Activated naive CD4-positive, alpha-beta T cell treated with anti-CD3 and anti-CD28 coated beads, Interleukin-2, amount 10 ng/mL, durations not matched to agents 7 days and 5 days (primary cell): ENCODE data around the gene CDYL2.
A peak's percentile ranks its signal among the peaks of the same experiment; 100 is the strongest.

Experiments used
- CTCF ChIA-PET: fragments of 350-600 bp; sonication (Branson Sonifier 250); formaldehyde crosslinking; loops from one replicate; lab custom pipeline; 2021; ENCODE audit warnings: antibody characterized with exemption; lab: Charles Lee
- DNase-seq: peaks from one replicate; pipeline ENCODE4 v3.0.0-alpha.2; 2020
- H3K27ac Mint-ChIP-seq: one replicate; pipeline ENCODE4 v1.8.0; 2021; ENCODE audit warnings: mild to moderate bottlenecking, moderate library complexity, mixed read lengths
- H3K27me3 Mint-ChIP-seq: one replicate; pipeline ENCODE4 v1.8.0; 2021; ENCODE audit warnings: mild to moderate bottlenecking, mixed read lengths
- H3K36me3 Mint-ChIP-seq: one replicate; pipeline ENCODE4 v1.8.0; 2021; ENCODE audit warnings: mixed read lengths
- H3K4me1 Mint-ChIP-seq: one replicate; pipeline ENCODE4 v1.8.0; 2021; ENCODE audit warnings: mixed read lengths
- H3K4me3 Mint-ChIP-seq: one replicate; pipeline ENCODE4 v1.8.0; 2021; ENCODE audit warnings: mild to moderate bottlenecking, moderate library complexity, mixed read lengths
- H3K9me3 Mint-ChIP-seq: one replicate; pipeline ENCODE4 v1.8.0; 2021; ENCODE audit warnings: mixed read lengths

Gene CDYL2

DNA sequence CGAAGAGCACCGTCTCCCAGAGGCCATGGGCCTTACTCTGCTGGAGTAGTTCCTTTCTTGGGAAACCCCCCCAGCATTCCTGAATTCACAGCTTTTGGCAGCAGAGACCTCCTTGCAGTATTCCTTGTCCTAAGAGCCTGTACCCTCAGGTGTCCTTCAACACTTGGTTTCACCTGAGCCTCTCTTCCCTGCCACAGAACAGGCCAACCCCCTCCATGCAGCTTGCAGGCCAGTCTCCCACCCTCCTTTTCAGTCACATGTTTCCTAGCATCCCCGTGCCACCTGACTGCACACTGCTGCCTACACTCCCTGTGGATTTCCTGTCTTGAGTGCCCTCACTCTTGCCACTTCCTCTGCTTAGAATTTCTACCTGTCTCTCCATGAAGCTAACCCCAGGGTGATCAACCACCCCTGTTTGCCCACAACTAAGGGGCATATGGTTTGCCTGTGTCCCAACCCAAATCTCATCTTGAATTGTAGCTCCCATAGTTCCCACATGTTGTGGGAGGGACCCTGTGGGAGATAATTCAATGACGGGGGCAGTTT, 198.1 kb downstream of the CDYL2 start:
- DNase-seq = no peak
- Mint-ChIP-seq H3K4me1 (peaks cover 17% of the 10 kb centered on the region), H3K36me3 (peaks cover 64% of the 10 kb centered on the region), H3K9me3 (peaks cover 12% of the 10 kb centered on the region), H3K27me3 (no peaks in the 10 kb centered on the region), H3K27ac (peak overlapping the region; percentile 10), H3K4me3 (no peak overlapping the region)
- CTCF ChIA-PET = interaction anchor here (1.1 kb wide), 1 partner anchor 80 kb away, joined by 3 read pairs; no protein-coding TSS in a partner anchor

DNA sequence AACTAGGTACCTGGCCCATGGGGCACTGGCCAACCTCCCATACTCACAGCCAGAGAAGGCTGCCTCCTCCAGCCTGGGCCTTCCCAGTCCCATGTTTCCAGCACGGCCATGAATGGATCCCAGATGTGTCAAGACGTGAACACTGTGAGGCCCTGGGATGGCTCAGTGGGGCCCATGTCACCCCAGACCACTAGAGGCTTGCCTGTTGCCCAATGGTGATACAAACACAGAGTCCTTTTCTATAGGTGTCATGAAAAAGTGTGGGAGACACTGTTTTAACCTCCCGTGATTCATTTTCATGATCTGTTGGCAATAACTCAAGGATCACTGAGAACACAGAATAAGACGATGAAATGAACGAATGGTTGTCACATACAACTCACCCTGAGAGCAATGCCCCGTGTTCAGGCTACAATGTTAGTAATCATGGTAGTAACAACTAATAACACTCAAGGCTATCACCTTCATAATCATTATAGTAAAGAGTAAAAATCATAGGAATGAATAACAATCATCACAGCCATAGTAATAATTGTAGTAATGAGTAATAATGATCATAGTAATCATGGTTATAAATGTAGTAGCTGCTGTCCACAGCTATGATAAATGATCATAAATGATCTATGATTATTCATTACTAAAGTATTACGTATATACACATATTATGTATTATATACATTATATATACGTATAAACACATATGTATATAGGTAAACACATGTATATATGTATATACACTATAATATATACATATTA, 199.6 kb downstream of the CDYL2 start:
- H3K36me3 Mint-ChIP-seq = peaks cover 56% of the 10 kb centered on the region
- no peak overlapping the region for H3K27ac Mint-ChIP-seq
- no peaks in the 10 kb centered on the region for H3K27me3 Mint-ChIP-seq
- CTCF ChIA-PET = no interaction called here
- peaks cover 12% of the 10 kb centered on the region for H3K9me3 Mint-ChIP-seq
- H3K4me3 Mint-ChIP-seq = no peak overlapping the region
- DNase-seq = no peak
- peaks cover 17% of the 10 kb centered on the region for H3K4me1 Mint-ChIP-seq

DNA sequence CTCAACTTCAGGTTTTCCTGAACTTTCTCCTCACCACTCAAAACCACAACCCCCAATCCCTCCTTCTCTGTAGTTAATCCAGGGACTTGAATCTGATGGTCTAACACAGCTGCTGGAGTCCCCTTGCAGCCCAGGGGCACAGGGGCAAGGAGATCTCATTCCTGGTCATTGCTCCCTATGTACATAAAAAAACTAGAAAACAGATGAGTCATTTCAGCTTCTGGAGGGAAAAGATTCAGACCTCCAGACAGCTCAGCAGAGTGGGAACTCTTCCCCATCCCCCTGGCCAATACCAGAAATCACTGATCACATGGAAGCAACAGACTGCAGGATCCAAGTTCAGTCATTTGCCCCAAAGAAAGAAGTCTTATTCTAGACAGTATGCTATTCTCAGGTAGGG, 201.5 kb downstream of the CDYL2 start:
- Mint-ChIP-seq H3K27ac (no peak overlapping the region), H3K27me3 (no peaks in the 10 kb centered on the region), H3K4me1 (peaks cover 17% of the 10 kb centered on the region), H3K4me3 (no peak overlapping the region), H3K9me3 (peaks cover 12% of the 10 kb centered on the region), H3K36me3 (peaks cover 48% of the 10 kb centered on the region)
- DNase-seq = no peak
- CTCF ChIA-PET = no interaction called here

DNA sequence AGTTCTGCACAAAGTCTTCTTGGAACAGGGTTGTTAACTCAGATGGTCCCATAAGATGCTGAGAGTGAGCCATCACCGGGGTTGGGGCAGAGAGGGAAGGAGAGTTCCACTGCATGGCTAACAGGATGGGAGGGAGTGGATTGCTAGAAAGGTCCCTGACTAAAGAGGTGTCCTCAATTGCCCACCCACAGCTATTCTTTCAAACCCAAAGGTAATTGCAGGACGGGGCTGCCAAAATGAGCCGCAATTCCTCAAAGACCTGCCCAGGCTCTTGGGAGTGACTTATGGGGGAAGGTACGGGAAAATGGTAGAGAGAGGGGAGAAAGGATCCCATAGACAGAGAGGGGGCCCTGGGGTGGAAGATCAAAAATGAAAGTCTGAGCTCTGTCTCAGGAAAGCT, 203.2 kb downstream of the CDYL2 start:
- peaks cover 10% of the 10 kb centered on the region for H3K9me3 Mint-ChIP-seq
- DNase-seq = no peak
- CTCF ChIA-PET = interaction anchor here (0.7 kb wide), 1 partner anchor 74 kb away, joined by 3 read pairs; no protein-coding TSS in a partner anchor
- no peaks in the 10 kb centered on the region for H3K27me3 Mint-ChIP-seq
- no peak overlapping the region for H3K4me3 Mint-ChIP-seq
- H3K4me1 Mint-ChIP-seq = peaks cover 6% of the 10 kb centered on the region
- H3K27ac Mint-ChIP-seq = no peak overlapping the region
- H3K36me3 Mint-ChIP-seq = peaks cover 39% of the 10 kb centered on the region

DNA sequence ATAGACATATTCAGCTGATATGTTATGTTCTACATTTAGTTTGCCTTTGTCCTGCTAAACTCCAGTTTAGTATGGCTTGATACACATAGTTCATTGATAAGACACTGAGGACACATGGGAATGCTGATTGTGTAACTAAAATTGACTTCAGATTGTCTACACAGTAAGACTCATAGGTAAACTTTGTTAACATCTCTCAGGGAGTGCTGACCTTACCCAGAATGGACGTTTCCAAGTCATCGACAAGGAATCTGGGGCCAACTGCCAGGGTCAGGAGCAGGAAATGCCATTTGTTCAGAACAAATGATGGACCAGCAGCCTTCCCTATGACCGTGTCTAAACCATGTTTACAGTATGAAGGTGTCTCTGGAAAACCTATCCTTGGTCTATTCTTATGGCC, 204.9 kb downstream of the CDYL2 start:
- peaks cover 15% of the 10 kb centered on the region for H3K9me3 Mint-ChIP-seq
- CTCF ChIA-PET = no interaction called here
- no peak for DNase-seq
- H3K4me3 Mint-ChIP-seq = no peak overlapping the region
- no peak overlapping the region for H3K27ac Mint-ChIP-seq
- H3K4me1 Mint-ChIP-seq = no peaks in the 10 kb centered on the region
- H3K27me3 Mint-ChIP-seq = peaks cover 7% of the 10 kb centered on the region
- H3K36me3 Mint-ChIP-seq = peaks cover 36% of the 10 kb centered on the region

DNA sequence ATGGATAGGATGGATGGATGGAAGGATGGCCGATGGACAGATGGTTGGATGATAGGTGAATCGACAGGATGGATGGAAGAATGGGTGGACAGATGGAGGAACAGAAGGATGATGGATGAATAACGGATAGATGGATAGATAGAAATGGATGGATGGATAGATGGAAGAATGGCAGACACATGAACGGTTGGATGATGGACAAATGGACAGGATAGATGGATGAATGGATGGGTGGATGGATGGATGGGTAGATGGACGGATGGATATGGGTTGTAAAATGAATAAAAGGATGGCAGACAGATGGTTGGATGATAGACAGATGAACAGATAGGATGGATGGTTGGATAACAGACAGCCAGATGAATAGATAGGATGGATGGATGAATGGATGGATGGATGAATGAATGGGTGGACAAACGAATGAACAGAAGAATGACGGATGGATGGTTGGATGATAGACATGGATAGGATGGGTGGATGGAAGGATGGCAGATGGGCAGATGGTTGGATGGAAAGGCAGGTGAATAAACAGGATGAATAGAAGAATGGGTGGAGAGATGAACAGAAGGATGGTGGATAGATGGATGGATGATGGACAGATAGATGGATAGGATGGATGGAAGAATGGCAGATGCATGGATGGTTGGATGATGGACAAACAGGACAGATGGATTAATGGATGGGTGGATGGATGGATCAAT, 207.7 kb downstream of the CDYL2 start:
- peaks cover 9% of the 10 kb centered on the region for H3K4me1 Mint-ChIP-seq
- peaks cover 19% of the 10 kb centered on the region for H3K27me3 Mint-ChIP-seq
- H3K4me3 Mint-ChIP-seq = no peak overlapping the region
- peaks cover 28% of the 10 kb centered on the region for H3K9me3 Mint-ChIP-seq
- H3K36me3 Mint-ChIP-seq = peaks cover 35% of the 10 kb centered on the region
- CTCF ChIA-PET = no interaction called here
- no peak for DNase-seq
- no peak overlapping the region for H3K27ac Mint-ChIP-seq

DNA sequence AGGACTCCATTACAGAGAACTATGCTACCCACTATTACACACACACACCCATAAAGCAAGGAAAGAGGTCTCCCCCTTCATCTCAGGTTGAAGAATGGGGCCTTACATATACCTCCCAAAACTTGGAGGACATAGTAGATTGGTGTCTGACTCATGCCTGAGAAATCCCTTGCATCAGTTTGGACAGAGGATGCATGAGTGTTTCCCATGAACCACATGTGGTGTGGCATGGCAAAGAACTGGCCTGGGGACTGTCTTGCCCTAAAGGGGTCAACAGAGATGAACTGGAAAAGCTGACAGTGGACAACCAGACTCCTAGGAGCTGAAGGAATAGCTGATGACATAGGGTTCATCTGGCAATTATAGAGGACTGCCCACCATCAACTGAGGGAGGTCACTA, 209.6 kb downstream of the CDYL2 start:
- Mint-ChIP-seq H3K27ac (no peak overlapping the region), H3K9me3 (peaks cover 28% of the 10 kb centered on the region), H3K36me3 (peaks cover 35% of the 10 kb centered on the region), H3K4me3 (no peak overlapping the region), H3K27me3 (peaks cover 23% of the 10 kb centered on the region), H3K4me1 (peaks cover 24% of the 10 kb centered on the region)
- CTCF ChIA-PET = no interaction called here
- no peak for DNase-seq

DNA sequence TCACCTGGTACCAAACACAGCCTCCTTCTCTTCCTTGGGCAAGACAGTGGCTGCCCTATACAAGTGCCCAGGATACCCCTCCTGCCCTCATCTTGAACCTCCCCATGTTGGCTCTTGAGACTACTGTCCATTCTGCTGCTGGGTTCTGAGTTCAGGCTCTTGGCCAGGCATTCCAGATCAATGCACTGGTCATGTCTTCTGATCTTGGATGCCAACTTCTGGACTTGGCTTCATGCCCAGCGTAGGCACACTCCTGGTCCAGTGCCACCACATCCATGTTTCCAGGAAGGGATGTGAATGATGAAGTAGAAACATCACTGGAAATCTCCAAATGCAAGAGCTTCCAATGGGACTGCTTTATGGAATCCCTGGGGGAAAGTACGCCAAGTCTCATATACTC, 212.1 kb downstream of the CDYL2 start:
- no peak overlapping the region for H3K4me3 Mint-ChIP-seq
- peaks cover 40% of the 10 kb centered on the region for H3K9me3 Mint-ChIP-seq
- no peak for DNase-seq
- H3K36me3 Mint-ChIP-seq = peaks cover 38% of the 10 kb centered on the region
- peaks cover 34% of the 10 kb centered on the region for H3K27me3 Mint-ChIP-seq
- H3K4me1 Mint-ChIP-seq = peaks cover 28% of the 10 kb centered on the region
- H3K27ac Mint-ChIP-seq = peak overlapping the region; percentile 58
- CTCF ChIA-PET = no interaction called here

DNA sequence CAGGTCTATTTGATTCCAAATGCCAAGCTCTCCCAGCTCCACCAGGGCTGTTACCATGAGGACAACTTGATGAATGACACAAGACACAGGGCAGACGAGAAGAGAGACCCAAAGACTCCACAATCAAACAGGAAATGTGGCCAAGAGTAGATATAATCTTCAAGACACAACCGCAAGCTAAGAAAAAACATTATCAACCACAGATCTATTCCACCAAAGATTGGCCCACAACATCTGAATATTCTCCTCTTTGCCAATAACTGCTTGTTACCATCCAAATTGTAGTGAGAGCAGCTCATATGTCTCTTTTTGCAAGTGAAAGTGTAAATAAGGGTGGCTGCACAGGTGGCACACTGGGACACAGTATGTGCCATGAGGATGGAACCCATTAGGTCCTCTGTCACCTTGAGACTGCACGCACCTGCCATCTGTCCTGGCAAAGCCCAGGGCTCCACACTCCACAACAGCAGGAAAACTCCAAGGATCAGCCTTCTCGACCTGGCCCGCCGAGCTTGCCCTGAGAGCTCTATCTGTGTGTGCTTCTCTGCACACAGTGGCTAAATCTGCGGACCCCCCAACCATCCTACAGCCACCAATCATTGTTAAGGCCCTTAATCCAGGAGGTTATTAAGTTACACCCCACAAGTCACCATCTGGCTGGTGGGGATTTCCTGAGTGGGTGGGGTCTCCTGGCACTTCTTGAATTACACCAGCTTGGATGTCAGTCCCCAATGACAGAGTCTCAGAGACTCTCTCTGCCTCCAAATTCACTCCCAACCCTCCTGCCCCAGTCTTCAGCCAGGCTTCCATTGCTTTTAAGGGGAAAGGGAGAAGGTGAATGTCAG, 213.1 kb downstream of the CDYL2 start:
- peak overlapping the region; percentile 51 for H3K4me3 Mint-ChIP-seq
- H3K27me3 Mint-ChIP-seq = peaks cover 42% of the 10 kb centered on the region
- DNase-seq = peak; percentile 60
- peaks cover 40% of the 10 kb centered on the region for H3K36me3 Mint-ChIP-seq
- H3K4me1 Mint-ChIP-seq = peaks cover 28% of the 10 kb centered on the region
- CTCF ChIA-PET = interaction anchor here (0.6 to 2.2 kb wide), 5 partner anchors 11 to 65 kb away, joined by 3 to 15 read pairs (median 3); no protein-coding TSS in a partner anchor
- peaks cover 42% of the 10 kb centered on the region for H3K9me3 Mint-ChIP-seq
- H3K27ac Mint-ChIP-seq = peak overlapping the region; percentile 88

DNA sequence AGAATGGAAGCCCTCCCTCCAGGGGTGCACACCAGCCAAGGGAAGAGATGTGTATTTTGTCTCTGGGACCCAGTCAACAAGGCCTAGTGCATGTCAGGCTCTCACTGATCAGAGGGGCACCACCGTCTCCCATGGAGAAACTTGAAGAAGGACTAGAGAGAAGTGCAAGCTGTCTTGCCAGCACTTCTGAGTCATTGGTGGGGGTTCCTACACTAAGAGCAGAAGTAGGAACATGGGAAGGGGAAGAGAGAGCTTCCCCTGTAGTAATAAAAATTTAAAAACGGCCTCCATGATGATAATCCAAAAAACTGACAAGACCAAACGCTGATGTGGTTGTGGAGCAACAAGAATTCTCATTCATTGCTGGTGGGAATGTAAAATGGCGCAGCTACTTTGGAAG, 217.3 kb downstream of the CDYL2 start:
- Mint-ChIP-seq H3K27me3 (peaks cover 26% of the 10 kb centered on the region), H3K4me3 (no peak overlapping the region), H3K4me1 (peaks cover 54% of the 10 kb centered on the region), H3K9me3 (peaks cover 32% of the 10 kb centered on the region), H3K27ac (no peak overlapping the region), H3K36me3 (peaks cover 40% of the 10 kb centered on the region)
- DNase-seq = no peak
- CTCF ChIA-PET = interaction anchor here (0.8 kb wide), 1 partner anchor 237 kb away, joined by 3 read pairs; no protein-coding TSS in a partner anchor

DNA sequence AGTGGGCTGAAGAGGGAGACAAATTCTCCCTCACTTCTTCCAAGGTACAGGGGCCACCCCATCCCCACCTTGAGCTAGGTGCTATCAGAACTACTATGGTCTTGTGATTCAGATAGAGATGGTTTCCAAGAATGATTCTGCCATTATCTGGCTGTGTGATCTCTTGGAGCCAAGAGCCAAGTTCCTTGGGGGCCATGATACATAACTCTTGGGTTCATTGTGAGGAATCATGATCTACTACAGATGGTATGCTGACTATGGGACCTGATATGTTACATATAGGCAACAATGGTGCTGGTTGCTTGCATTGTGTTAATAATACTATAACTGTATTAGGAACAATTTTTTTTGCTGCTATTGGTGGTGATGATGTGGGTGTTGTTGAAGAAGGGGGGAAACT, 217.9 kb downstream of the CDYL2 start:
- CTCF ChIA-PET = no interaction called here
- H3K36me3 Mint-ChIP-seq = peaks cover 38% of the 10 kb centered on the region

DNA sequence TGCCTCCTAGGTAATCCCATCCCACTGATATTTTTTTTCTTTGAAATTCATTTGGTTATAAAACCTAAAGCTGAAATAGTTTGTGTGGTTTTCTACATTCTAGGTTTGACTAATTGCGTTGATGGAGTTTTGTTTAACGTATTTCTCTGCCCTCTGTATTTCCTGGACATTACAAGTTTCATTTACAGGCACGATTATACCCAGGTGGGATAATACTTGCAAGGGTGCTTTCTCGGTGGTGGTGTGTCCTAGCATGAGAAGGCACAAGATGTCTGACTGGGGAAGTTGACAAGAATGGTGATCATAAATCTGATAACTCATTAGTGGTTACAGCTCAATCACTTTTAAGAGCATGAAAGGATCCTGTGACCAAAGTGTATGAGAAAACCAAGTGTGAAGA, 218.6 kb downstream of the CDYL2 start:
- H3K9me3 Mint-ChIP-seq = peaks cover 31% of the 10 kb centered on the region
- no peak overlapping the region for H3K27ac Mint-ChIP-seq
- H3K4me1 Mint-ChIP-seq = peaks cover 54% of the 10 kb centered on the region
- no peak overlapping the region for H3K4me3 Mint-ChIP-seq
- H3K36me3 Mint-ChIP-seq = peaks cover 44% of the 10 kb centered on the region
- DNase-seq = no peak
- H3K27me3 Mint-ChIP-seq = peaks cover 29% of the 10 kb centered on the region
- CTCF ChIA-PET = interaction anchor here (2.0 kb wide), 1 partner anchor 59 kb away, joined by 10 read pairs; no protein-coding TSS in a partner anchor

More for the DNA sequence above, 217.9 kb downstream of the CDYL2 start:
- Mint-ChIP-seq H3K27ac (no peak overlapping the region), H3K9me3 (peaks cover 31% of the 10 kb centered on the region), H3K4me3 (no peak overlapping the region), H3K4me1 (peaks cover 54% of the 10 kb centered on the region), H3K27me3 (peaks cover 25% of the 10 kb centered on the region)
- no peak for DNase-seq

DNA sequence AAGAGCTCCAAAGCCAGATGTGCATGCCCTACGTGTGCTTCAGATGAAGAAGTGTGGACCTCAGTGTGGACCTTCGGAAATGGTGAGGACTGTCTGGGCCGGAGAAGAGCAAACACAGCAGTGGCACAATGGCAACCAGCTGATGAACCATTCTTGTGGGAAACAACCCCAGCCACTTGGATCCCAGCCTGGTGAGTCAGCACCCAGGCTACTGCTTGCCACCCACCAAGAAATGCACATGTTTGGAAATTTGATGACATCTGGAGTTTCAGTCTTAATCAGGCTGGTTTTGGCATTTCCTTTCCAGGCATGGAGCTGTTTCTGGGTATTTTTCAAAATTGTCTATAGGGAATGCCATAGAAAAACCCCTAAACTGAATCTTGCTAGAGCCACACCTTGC, 220.9 kb downstream of the CDYL2 start:
- Mint-ChIP-seq H3K4me1 (peaks cover 65% of the 10 kb centered on the region), H3K4me3 (no peak overlapping the region), H3K27me3 (peaks cover 15% of the 10 kb centered on the region), H3K36me3 (peaks cover 36% of the 10 kb centered on the region), H3K9me3 (peaks cover 23% of the 10 kb centered on the region), H3K27ac (no peak overlapping the region)
- peak; percentile 34 for DNase-seq
- CTCF ChIA-PET = interaction anchor here (1.1 kb wide), 1 partner anchor 14 kb away, joined by 4 read pairs; no protein-coding TSS in a partner anchor
